K562 (cell line): Measurements from ENCODE around the gene ZNF318. TPM values are rescaled to one million over a fixed set of nuclear protein-coding genes. Genes with fewer than 3 reads are reported as not detected.

Source experiments
- ATAC-seq: fragments of 200-7000 bp; cut with Tn5 transposase; 3 replicates; pipeline ENCODE4 v1.9.1; 2020; ENCODE audit warnings: moderate library complexity
- BruUV-seq: library from RNA; stranded (reverse); fragments of 400-500 nt; replicated peaks from 2 replicates; lab custom pipeline; 2021; lab: Mats Ljungman, UMichigan
- CTCF ChIA-PET: fragments of 300-600 bp; formaldehyde crosslinking; extraction: SDS; loops from one replicate; lab custom pipeline; 2021; ENCODE audit warnings: low intra/inter-chr PET ratio; lab: Yijun Ruan, JAX
- POLR2A ChIA-PET: fragments of 300-600, 350-650 bp; sonication (Branson Sonifier 250); formaldehyde crosslinking; extraction: SDS; loops from one replicate; lab custom pipeline; 2021; ENCODE audit warnings: antibody characterized with exemption, inconsistent platforms; lab: Yijun Ruan, JAX
- DNase-seq, 4 experiments: peaks; one replicate each; pipeline versions ENCODE4 v3.0.0 to v3.0.0-alpha.2; 2011 to 2018; ENCODE audit warnings: low spot score in 3 of 4, mixed read lengths in 3 of 4; ENCODE audit errors: extremely low read depth in 1 of 4
- FAIRE-seq: peaks from 2 replicates; lab custom pipeline; 2011; peaks lifted over from hg19 to GRCh38; lab: Jason Lieb, UNC
- H2AFZ ChIP-seq: 2 replicates; pipeline ENCODE4 v1.6.0; 2011; ENCODE audit warnings: low read depth, low read length, control low read depth, inconsistent platforms
- H3K27ac ChIP-seq: fragments of 200-600 bp; 3 replicates; pipeline ENCODE4 v1.8.0; 2011; ENCODE audit warnings: low read depth, mild to moderate bottlenecking, control low read depth, inconsistent platforms, low read length, moderate library complexity, mixed read lengths; ENCODE audit errors: extremely low read depth
- H3K27me3 ChIP-seq, 2 experiments: fragments of 300-600 bp in 1 of 2; 2 replicates in 1 of 2; 3 replicates in 1 of 2; pipeline versions ENCODE4 v1.6.0 to v1.8.0; 2011; ENCODE audit warnings: inconsistent platforms in 2 of 2, low read length in 2 of 2, mild to moderate bottlenecking in 1 of 2, mixed read lengths in 1 of 2, moderate library complexity in 1 of 2; ENCODE audit not compliant: control insufficient read depth in 2 of 2, insufficient read depth in 2 of 2
- H3K36me3 ChIP-seq: fragments of 300-600 bp; 3 replicates; pipeline ENCODE4 v1.8.0; 2011; ENCODE audit warnings: mild to moderate bottlenecking, low read length, inconsistent platforms; ENCODE audit not compliant: control insufficient read depth, insufficient read depth
- H3K4me1 ChIP-seq, 2 experiments: fragments of 200-600 bp in 1 of 2; replicated peaks in 1 of 2; 2 replicates in 1 of 2; 3 replicates in 1 of 2; pipeline versions ENCODE4 v1.5.1 to v1.8.0; 2011; ENCODE audit warnings: inconsistent platforms in 2 of 2, low read length in 2 of 2, mild to moderate bottlenecking in 1 of 2, mixed read lengths in 1 of 2, moderate library complexity in 1 of 2; ENCODE audit not compliant: control insufficient read depth in 2 of 2, insufficient read depth in 2 of 2
- H3K4me2 ChIP-seq: 2 replicates; pipeline ENCODE4 v1.6.1; 2011; ENCODE audit warnings: low read length, control low read depth, inconsistent platforms, mixed read lengths; ENCODE audit not compliant: insufficient read depth
- H3K4me3 ChIP-seq: fragments of 200-600 bp; sonication (generic), shearing (Covaris generic); 2 replicates; pipeline ENCODE4 v1.5.1; 2016; ENCODE audit warnings: control low read depth, inconsistent platforms
- H3K79me2 ChIP-seq: fragments of 200-600 bp; 3 replicates; pipeline ENCODE4 v1.8.0; 2011; ENCODE audit warnings: low read length, inconsistent platforms; ENCODE audit not compliant: control insufficient read depth, insufficient read depth
- H3K9ac ChIP-seq, 2 experiments: 2 replicates each; pipeline versions ENCODE4 v1.6.0 to v1.6.1; 2011; ENCODE audit warnings: low read depth in 2 of 2, low read length in 2 of 2, control low read depth in 1 of 2, inconsistent platforms in 1 of 2, mild to moderate bottlenecking in 1 of 2, mixed read lengths in 1 of 2; ENCODE audit not compliant: insufficient read depth in 1 of 2
- H3K9me1 ChIP-seq: one replicate; pipeline ENCODE4 v1.6.0; 2011; ENCODE audit warnings: inconsistent platforms, mild to moderate bottlenecking, low read length, moderate library complexity; ENCODE audit not compliant: control insufficient read depth, insufficient read depth
- H3K9me3 ChIP-seq: replicated peaks from 2 replicates; pipeline ENCODE4 v1.5.1; 2011; ENCODE audit warnings: low read depth, low read length, inconsistent platforms; ENCODE audit not compliant: control insufficient read depth, insufficient read depth
- H4K20me1 ChIP-seq: replicated peaks from 2 replicates; pipeline ENCODE4 v1.6.1; 2011; ENCODE audit warnings: low read length, inconsistent platforms, mixed read lengths; ENCODE audit not compliant: control insufficient read depth, insufficient read depth
- ATF3 ChIP-seq, 2 experiments: fragments of 450-650 bp in 1 of 2; sonication (generic) in 1 of 2; formaldehyde crosslinking in 1 of 2; IDR thresholded peaks in 1 of 2; conservative IDR thresholded peaks in 1 of 2; 2 replicates each; pipeline versions ENCODE4 v1.6.1 to v1.8.1; 2016 to 2023; ENCODE audit warnings: mild to moderate bottlenecking in 2 of 2, moderate library complexity in 2 of 2, inconsistent platforms in 1 of 2, missing genetic modification reagents in 1 of 2
- CBX8 ChIP-seq: fragments of 200-600 bp; sonication (generic); IDR thresholded peaks from 2 replicates; pipeline ENCODE4 v1.6.1; 2012; ENCODE audit warnings: borderline replicate concordance, mixed run types, low read depth, mild to moderate bottlenecking, moderate library complexity, mixed read lengths, low read length, control low read depth, inconsistent platforms; ENCODE audit not compliant: poor library complexity, severe bottlenecking; ENCODE audit errors: extremely low read depth
- CEBPB ChIP-seq: fragments of 450-650 bp; IDR thresholded peaks from 2 replicates; pipeline ENCODE4 v1.6.1; 2016; ENCODE audit warnings: missing genetic modification characterization, missing compliant biosample characterization
- CEBPG ChIP-seq, 3 experiments: fragments of 200-800 bp in 1 of 3; sonication (Bioruptor generic) in 1 of 3; sonication (generic) in 1 of 3; formaldehyde crosslinking in 1 of 3; IDR thresholded peaks in 2 of 3; conservative IDR thresholded peaks in 1 of 3; 2 replicates each; pipeline versions ENCODE4 v1.6.1 to v1.8.0; 2016 to 2022; ENCODE audit warnings: missing compliant biosample characterization in 2 of 3, missing genetic modification characterization in 2 of 3, mild to moderate bottlenecking in 1 of 3, missing genetic modification reagents in 1 of 3
- DIDO1 ChIP-seq: fragments of 450-650 bp; IDR thresholded peaks from 2 replicates; pipeline ENCODE4 v1.6.1; 2016; ENCODE audit warnings: low read depth, missing biosample characterization, missing genetic modification characterization
- HIVEP1 ChIP-seq: fragments of 250-450 bp; sonication (Bioruptor Pico); IDR thresholded peaks from 2 replicates; pipeline ENCODE4 v1.4.0; 2020; ENCODE audit warnings: mild to moderate bottlenecking
- HLTF ChIP-seq: fragments of 450-650 bp; IDR thresholded peaks from 2 replicates; pipeline ENCODE4 v1.6.1; 2016
- ZNF354B ChIP-seq: fragments of 250-450 bp; sonication (Bioruptor Pico); IDR thresholded peaks from 2 replicates; pipeline ENCODE4 v1.4.0; 2020
- ZNF41 ChIP-seq: fragments of 250-450 bp; sonication (Bioruptor Pico); conservative IDR thresholded peaks from 2 replicates; pipeline ENCODE4 v1.4.0; 2020; ENCODE audit warnings: mild to moderate bottlenecking
- ZNF609 ChIP-seq: sonication (generic); formaldehyde crosslinking; IDR thresholded peaks from 2 replicates; pipeline ENCODE4 v1.8.1; 2023; ENCODE audit warnings: missing genetic modification reagents, mild to moderate bottlenecking, borderline replicate concordance
- ZNF699 ChIP-seq: fragments of 250-450 bp; sonication (Bioruptor Pico); IDR thresholded peaks from 2 replicates; pipeline ENCODE4 v1.8.0; 2021; ENCODE audit warnings: mild to moderate bottlenecking, moderate library complexity; ENCODE audit not compliant: insufficient replicate concordance
- WGBS: fragments of 100-300 bp; shearing (Covaris generic); methylation state at CpG from one replicate; pipeline ENCODE4 v1.1.6; 2016; ENCODE audit warnings: low coverage, mixed read lengths; ENCODE audit not compliant: insufficient coverage; ENCODE audit errors: missing lambda C conversion rate; 5-methylcytosine and 5-hydroxymethylcytosine counted together
- in situ Hi-C: fragments of 300-500 bp; cut with MboI; formaldehyde crosslinking; loops from 4 replicates; pipeline ENCODE4 v1.15.0; 2018; ENCODE audit warnings: inconsistent platforms, mixed read lengths
- intact Hi-C: fragments of 100-400 bp; cut with micrococcal nuclease; formaldehyde crosslinking; loops from 2 replicates; pipeline ENCODE4 v1.14.2; 2022
- polyA plus RNA-seq, 8 experiments: library from polyadenylated mRNA; depleted of rRNA in 4 of 8; stranded (reverse) in 5 of 8; unstranded in 3 of 8; fragments of >200 nt; fragmentation: Nextera tagmentation in 2 of 8; fragmentation: Illumina TruSeq in 1 of 8; extraction: Ambion mirVana in 2 of 8; extraction: Trizol in 1 of 8; gene quantifications; 2 replicates each; pipeline versions ENCODE4 v1.2.1 to v1.2.3, GENCODE V29; 2011 to 2014; ENCODE audit warnings: inconsistent platforms in 1 of 8, missing spikeins in 1 of 8
- total RNA-seq, 7 experiments: library from RNA; depleted of rRNA in 6 of 7; stranded (reverse); fragments of >200 nt in 6 of 7; fragmentation: Illumina TruSeq in 2 of 7; extraction: Trizol in 2 of 7; gene quantifications; 2 replicates each; pipeline versions ENCODE4 v1.2.1 to v1.2.3, GENCODE V29; 2011 to 2021; ENCODE audit warnings: low replicate concordance in 1 of 7

ZNF318 gene
- total and polyA plus RNA-seq, 9 of the 15 experiments (the other 6 are each of a cell fraction or from before 2014, with no cell fraction given), result 3.2 to 19.0 (median 9.2) TPM

- H4K20me1 ChIP-seq, result no peaks in the 10 kb centered on the region
- no peak overlapping the region for H3K27ac ChIP-seq
- H3K9me1 ChIP-seq, result no peaks in the 10 kb centered on the region
- intact Hi-C loops, result loop anchor here (5.0 kb wide), 1 partner anchor 134 kb away; no protein-coding TSS in a partner anchor
- no peak overlapping the region for H2AFZ ChIP-seq
- no peaks in the 10 kb centered on the region for H3K9me3 ChIP-seq
- H3K36me3 ChIP-seq, result no peaks in the 10 kb centered on the region
- ChIA-PET CTCF (no interaction called here), POLR2A (interaction anchor here (0.7 to 1.4 kb wide), 4 partner anchors 10 to 241 kb away, joined by 3 to 8 read pairs (median 4); no protein-coding TSS in a partner anchor)
- H3K4me3 ChIP-seq, result no peak overlapping the region
- FAIRE-seq (no peak), ATAC-seq (no peak), DNase-seq (no peak)
- H3K4me1 ChIP-seq, result peaks cover 12% of the 10 kb centered on the region in 2 experiments
- TF ChIP-seq ZNF354B (CRISPR knock-in tag) (no peak), CBX8 (no peak), HLTF (no peak), ZNF41 (CRISPR knock-in tag) (no peak), CEBPB (tag) (peak; percentile 51), DIDO1 (no peak), ZNF609 (CRISPR knock-in tag) (no peak), ATF3 (IDR thresholded peaks at IDR 0.05) (peak; percentile 48; the same call in 1 of the 2 replicates), ATF3 (CRISPR knock-in tag; conservative IDR thresholded peaks at IDR 0.05) (no peak), ZNF699 (CRISPR knock-in tag) (no peak), CEBPG (CRISPR knock-in tag; IDR thresholded peaks at IDR 0.05) (peak; percentile 37; the same call in 1 of the 2 replicates), CEBPG (tag; conservative IDR thresholded peaks at IDR 0.05 in 1 of 2, IDR thresholded peaks at IDR 0.05 in 1 of 2) (peak; percentile 46 to 62; a peak in 3 of 4 replicates), HIVEP1 (no peak)
- H3K4me2 ChIP-seq, result no peak overlapping the region
- H3K9ac ChIP-seq, result no peak overlapping the region
- in situ Hi-C loops, result no loop called here
- no peaks in the 10 kb centered on the region for H3K79me2 ChIP-seq
- peaks cover 0 to 6% of the 10 kb centered on the region in 2 experiments; a peak in 3 of 5 replicates for H3K27me3 ChIP-seq
- BruUV-seq, result no TSS peak
- 52% methylated on average over 6 of the region's 6 CpGs for WGBS
Measured at GRCh38 chr6:43396408-43397149, 27.1 kb upstream of the ZNF318 start.
